Measurements from ENCODE around the gene SLC12A5.

The SLC12A5 gene

DNA sequence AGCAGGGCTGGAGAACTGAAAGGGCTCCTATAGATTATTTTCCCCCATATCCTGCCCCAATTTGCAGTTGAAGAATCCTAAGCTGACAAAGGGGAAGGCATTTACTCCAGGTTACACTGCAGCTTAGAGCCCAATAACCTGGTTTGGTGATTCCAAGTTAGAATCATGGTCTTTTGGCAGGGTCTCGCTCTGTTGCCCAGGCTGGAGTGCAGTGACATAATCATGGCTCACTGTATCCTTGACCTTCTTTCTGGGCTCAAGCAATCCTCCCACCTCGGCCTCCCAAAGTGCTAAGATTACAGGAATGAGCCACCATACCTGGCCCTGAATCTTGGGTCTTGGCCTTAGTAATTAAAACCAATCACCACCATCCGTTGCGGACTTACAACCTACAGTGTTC lies 21.3 kb upstream of the SLC12A5 start:
- Histone ChIP-seq H3K27me3 (replicated peaks; ENCODE audit: control insufficient read depth, insufficient read depth, low read length) (peaks cover 83% of the 10 kb centered on the region), H3K9ac (ENCODE audit: low read length) (no peak overlapping the region), H3K9me3 (ENCODE audit: control insufficient read depth, low read length) (no peaks in the 10 kb centered on the region), H3K4me3 (ENCODE audit: low read length) (no peak overlapping the region), H3K36me3 (ENCODE audit: control insufficient read depth, insufficient read depth, low read length, severe bottlenecking) (no peaks in the 10 kb centered on the region), H3K4me1 (ENCODE audit: control insufficient read depth, insufficient read depth, low read length) (peaks cover 5% of the 10 kb centered on the region)
- no peak for DNase-seq (ENCODE audit: low read depth)

DNA sequence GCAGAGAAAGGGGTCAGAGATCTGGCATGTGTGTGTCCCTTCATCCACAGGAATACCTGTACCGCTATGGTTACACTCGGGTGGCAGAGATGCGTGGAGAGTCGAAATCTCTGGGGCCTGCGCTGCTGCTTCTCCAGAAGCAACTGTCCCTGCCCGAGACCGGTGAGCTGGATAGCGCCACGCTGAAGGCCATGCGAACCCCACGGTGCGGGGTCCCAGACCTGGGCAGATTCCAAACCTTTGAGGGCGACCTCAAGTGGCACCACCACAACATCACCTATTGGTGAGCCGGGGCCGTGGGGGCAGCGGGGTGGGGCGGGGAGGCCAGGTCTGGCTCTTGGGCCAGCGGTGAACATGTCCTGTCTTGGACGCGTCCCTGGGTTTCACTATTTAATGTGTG lies 19.2 kb upstream of the SLC12A5 start:
- no peaks in the 10 kb centered on the region for H3K9me3 ChIP-seq (ENCODE audit: control insufficient read depth, low read length)
- DNase-seq (ENCODE audit: low read depth) = no peak
- H3K36me3 ChIP-seq (ENCODE audit: control insufficient read depth, insufficient read depth, low read length, severe bottlenecking) = no peaks in the 10 kb centered on the region
- no peak overlapping the region for H3K4me3 ChIP-seq (ENCODE audit: low read length)
- H3K4me1 ChIP-seq (ENCODE audit: control insufficient read depth, insufficient read depth, low read length) = peaks cover 5% of the 10 kb centered on the region
- H3K27me3 ChIP-seq (replicated peaks; ENCODE audit: control insufficient read depth, insufficient read depth, low read length) = peaks cover 91% of the 10 kb centered on the region
- no peak overlapping the region for H3K9ac ChIP-seq (ENCODE audit: low read length)

DNA sequence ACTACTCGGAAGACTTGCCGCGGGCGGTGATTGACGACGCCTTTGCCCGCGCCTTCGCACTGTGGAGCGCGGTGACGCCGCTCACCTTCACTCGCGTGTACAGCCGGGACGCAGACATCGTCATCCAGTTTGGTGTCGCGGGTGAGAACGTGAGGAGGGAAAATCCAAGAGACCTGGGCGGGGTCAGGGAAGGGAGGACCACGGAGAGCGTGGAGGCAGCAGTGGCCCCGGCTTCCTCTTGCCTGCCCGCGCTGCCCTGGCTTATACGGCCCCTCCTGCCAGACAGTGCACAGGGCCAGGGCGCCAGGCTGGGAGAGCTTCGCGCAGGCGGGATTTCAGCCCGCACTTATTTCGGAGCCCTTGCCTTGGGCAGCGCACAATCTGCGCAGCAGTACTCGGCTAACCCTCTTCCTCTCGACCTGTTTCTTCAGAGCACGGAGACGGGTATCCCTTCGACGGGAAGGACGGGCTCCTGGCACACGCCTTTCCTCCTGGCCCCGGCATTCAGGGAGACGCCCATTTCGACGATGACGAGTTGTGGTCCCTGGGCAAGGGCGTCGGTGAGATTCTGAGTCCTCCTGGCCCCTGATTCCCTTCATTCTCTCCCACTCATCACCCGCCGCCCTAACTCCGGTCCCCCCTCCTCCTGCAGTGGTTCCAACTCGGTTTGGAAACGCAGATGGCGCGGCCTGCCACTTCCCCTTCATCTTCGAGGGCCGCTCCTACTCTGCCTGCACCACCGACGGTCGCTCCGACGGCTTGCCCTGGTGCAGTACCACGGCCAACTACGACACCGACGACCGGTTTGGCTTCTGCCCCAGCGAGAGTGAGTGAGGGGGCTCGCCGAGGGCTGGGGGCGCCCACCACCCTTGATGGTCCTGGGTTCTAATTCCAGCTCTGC lies 18.3 kb upstream of the SLC12A5 start:
- no peak overlapping the region for H3K9ac ChIP-seq (ENCODE audit: low read length)
- H3K4me1 ChIP-seq (ENCODE audit: control insufficient read depth, insufficient read depth, low read length) = peaks cover 5% of the 10 kb centered on the region
- peak overlapping the region; percentile 52 for H3K4me3 ChIP-seq (ENCODE audit: low read length)
- H3K36me3 ChIP-seq (ENCODE audit: control insufficient read depth, insufficient read depth, low read length, severe bottlenecking) = no peaks in the 10 kb centered on the region
- DNase-seq (ENCODE audit: low read depth) = no peak
- peaks cover 87% of the 10 kb centered on the region for H3K27me3 ChIP-seq (replicated peaks; ENCODE audit: control insufficient read depth, insufficient read depth, low read length)
- no peaks in the 10 kb centered on the region for H3K9me3 ChIP-seq (ENCODE audit: control insufficient read depth, low read length)

DNA sequence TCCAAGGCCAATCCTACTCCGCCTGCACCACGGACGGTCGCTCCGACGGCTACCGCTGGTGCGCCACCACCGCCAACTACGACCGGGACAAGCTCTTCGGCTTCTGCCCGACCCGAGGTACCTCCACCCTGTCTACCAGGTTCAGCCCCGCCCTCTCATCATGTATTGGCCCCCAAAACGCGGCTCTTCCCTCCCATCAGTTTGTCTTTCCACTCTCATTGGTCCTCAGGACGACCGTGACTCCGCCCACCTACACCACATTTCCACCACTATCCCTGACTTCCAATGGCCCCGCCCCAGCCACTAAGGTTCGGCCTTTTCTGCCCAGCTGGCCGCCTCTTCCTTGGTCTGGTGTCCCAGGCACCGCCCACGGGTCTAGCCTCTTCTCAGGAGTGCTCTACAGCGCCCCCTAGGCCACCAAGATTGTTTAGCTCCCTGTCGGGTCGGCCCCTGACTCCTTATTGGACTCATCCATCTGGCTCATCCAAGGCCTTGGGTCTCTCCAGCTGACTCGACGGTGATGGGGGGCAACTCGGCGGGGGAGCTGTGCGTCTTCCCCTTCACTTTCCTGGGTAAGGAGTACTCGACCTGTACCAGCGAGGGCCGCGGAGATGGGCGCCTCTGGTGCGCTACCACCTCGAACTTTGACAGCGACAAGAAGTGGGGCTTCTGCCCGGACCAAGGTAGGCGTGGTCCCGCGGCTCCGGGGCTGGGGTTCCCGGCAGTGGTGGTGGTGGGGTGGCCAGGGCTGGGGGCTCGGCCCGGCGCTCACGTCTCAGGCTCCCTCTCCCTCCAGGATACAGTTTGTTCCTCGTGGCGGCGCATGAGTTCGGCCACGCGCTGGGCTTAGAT lies 17.2 kb upstream of the SLC12A5 start:
- no peak overlapping the region for H3K4me3 ChIP-seq (ENCODE audit: low read length)
- peaks cover 82% of the 10 kb centered on the region for H3K27me3 ChIP-seq (replicated peaks; ENCODE audit: control insufficient read depth, insufficient read depth, low read length)
- H3K4me1 ChIP-seq (ENCODE audit: control insufficient read depth, insufficient read depth, low read length) = peaks cover 5% of the 10 kb centered on the region
- no peaks in the 10 kb centered on the region for H3K36me3 ChIP-seq (ENCODE audit: control insufficient read depth, insufficient read depth, low read length, severe bottlenecking)
- H3K9ac ChIP-seq (ENCODE audit: low read length) = no peak overlapping the region
- no peak for DNase-seq (ENCODE audit: low read depth)
- no peaks in the 10 kb centered on the region for H3K9me3 ChIP-seq (ENCODE audit: control insufficient read depth, low read length)

DNA sequence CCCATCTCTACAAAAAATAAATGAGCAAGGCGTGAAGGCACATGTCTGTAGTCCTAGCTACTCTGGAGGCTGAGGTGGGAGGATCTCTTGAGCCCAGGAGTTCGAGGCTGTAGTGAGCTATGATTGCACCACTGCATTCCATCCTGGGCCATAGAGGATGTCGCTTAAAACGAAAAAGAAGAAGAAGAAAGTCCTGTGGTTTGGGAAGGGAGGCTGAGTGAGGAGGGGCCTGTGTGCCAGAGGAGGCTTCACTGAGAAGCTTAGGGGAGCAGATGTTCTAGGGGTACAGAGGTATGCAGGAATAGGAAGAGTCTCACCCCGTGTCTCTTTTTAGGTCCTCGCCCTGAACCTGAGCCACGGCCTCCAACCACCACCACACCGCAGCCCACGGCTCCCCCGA lies 16.1 kb upstream of the SLC12A5 start:
- no peak overlapping the region for H3K4me3 ChIP-seq (ENCODE audit: low read length)
- H3K4me1 ChIP-seq (ENCODE audit: control insufficient read depth, insufficient read depth, low read length) = peaks cover 5% of the 10 kb centered on the region
- no peaks in the 10 kb centered on the region for H3K36me3 ChIP-seq (ENCODE audit: control insufficient read depth, insufficient read depth, low read length, severe bottlenecking)
- no peaks in the 10 kb centered on the region for H3K9me3 ChIP-seq (ENCODE audit: control insufficient read depth, low read length)
- peaks cover 88% of the 10 kb centered on the region for H3K27me3 ChIP-seq (replicated peaks; ENCODE audit: control insufficient read depth, insufficient read depth, low read length)
- no peak overlapping the region for H3K9ac ChIP-seq (ENCODE audit: low read length)
- DNase-seq (ENCODE audit: low read depth) = no peak

DNA sequence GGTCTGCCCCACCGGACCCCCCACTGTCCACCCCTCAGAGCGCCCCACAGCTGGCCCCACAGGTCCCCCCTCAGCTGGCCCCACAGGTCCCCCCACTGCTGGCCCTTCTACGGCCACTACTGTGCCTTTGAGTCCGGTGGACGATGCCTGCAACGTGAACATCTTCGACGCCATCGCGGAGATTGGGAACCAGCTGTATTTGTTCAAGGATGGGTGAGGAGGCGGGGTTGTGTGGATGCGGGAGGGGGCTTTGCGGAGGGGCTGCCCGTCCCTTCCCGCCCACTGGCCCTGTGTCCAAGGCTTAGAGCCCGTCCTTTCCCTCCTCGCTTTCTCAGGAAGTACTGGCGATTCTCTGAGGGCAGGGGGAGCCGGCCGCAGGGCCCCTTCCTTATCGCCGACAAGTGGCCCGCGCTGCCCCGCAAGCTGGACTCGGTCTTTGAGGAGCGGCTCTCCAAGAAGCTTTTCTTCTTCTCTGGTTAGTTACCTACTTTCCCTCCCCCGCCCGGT lies 15.6 kb upstream of the SLC12A5 start:
- H3K36me3 ChIP-seq (ENCODE audit: control insufficient read depth, insufficient read depth, low read length, severe bottlenecking) = no peaks in the 10 kb centered on the region
- H3K9ac ChIP-seq (ENCODE audit: low read length) = no peak overlapping the region
- H3K27me3 ChIP-seq (replicated peaks; ENCODE audit: control insufficient read depth, insufficient read depth, low read length) = peaks cover 89% of the 10 kb centered on the region
- no peak for DNase-seq (ENCODE audit: low read depth)
- peaks cover 5% of the 10 kb centered on the region for H3K4me1 ChIP-seq (ENCODE audit: control insufficient read depth, insufficient read depth, low read length)
- no peaks in the 10 kb centered on the region for H3K9me3 ChIP-seq (ENCODE audit: control insufficient read depth, low read length)
- H3K4me3 ChIP-seq (ENCODE audit: low read length) = no peak overlapping the region

DNA sequence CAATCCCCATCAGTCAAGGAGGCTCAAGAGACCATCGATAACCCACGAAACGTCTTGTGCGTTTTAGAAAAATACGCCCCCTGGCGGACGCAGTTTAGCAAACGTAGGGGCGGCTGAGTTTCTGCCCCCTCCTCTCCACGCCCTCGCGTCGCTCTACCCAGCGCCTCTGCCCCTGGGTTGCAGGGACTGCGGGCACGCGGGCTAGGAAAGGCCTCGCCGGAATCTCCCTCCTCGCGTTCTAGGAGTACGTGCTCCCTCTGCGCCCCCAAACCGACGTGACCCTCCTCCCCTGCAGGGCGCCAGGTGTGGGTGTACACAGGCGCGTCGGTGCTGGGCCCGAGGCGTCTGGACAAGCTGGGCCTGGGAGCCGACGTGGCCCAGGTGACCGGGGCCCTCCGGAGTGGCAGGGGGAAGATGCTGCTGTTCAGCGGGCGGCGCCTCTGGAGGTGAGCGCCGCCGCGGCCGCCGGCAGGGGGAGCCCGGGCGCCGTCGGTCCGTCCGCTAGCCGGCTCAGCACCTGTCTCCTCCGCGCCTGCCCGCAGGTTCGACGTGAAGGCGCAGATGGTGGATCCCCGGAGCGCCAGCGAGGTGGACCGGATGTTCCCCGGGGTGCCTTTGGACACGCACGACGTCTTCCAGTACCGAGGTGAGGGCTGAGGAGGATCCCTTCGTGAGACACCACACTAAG lies 15.0 kb upstream of the SLC12A5 start:
- H3K36me3 ChIP-seq (ENCODE audit: control insufficient read depth, insufficient read depth, low read length, severe bottlenecking) = no peaks in the 10 kb centered on the region
- H3K4me1 ChIP-seq (ENCODE audit: control insufficient read depth, insufficient read depth, low read length) = peaks cover 5% of the 10 kb centered on the region
- DNase-seq (ENCODE audit: low read depth) = peak; percentile 66
- H3K27me3 ChIP-seq (replicated peaks; ENCODE audit: control insufficient read depth, insufficient read depth, low read length) = peaks cover 88% of the 10 kb centered on the region
- no peaks in the 10 kb centered on the region for H3K9me3 ChIP-seq (ENCODE audit: control insufficient read depth, low read length)
- no peak overlapping the region for H3K4me3 ChIP-seq (ENCODE audit: low read length)
- H3K9ac ChIP-seq (ENCODE audit: low read length) = no peak overlapping the region

DNA sequence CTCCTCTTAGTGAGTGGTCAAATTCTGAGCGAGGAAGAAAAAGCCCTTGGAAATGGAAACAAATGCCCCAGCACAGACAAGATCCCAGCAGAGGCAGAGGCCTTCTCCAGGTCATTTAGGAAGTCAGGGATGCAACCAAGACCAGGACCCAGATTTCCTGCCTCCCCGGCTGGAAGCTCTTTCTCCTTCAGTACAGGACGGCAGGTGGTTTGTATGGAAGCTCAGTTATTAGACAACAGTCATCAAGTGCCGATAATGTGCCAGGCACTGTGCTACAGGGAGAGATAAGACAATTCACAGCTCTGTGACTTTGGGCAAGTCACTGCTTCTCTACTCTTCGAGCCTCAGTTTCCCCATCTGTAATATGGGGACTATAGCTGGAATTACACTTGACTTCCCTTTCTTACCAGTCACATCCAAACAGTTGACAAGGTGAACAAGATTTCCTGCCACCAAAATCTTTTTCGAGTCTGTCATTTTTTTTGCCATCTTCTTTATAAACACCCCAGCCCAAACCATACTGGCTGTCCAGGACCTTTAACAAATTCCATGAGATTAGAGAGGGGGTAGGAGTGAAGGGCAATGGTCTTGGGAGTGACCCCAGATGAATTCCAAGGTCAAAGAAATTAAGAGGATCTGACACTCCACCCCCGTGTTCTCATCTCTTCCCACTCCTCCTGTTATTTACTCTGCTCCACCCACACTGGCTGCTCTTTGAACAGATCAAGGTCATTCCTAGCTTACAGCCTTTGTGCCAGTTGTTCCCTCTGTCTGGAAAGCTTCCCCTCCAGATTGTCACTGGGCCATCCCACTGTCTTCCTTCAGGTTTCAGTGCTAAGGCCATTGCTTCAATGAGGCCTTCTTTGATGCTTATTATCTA lies 14.3 kb upstream of the SLC12A5 start:
- H3K9ac ChIP-seq (ENCODE audit: low read length) = no peak overlapping the region
- no peak overlapping the region for H3K4me3 ChIP-seq (ENCODE audit: low read length)
- no peak for DNase-seq (ENCODE audit: low read depth)
- no peaks in the 10 kb centered on the region for H3K36me3 ChIP-seq (ENCODE audit: control insufficient read depth, insufficient read depth, low read length, severe bottlenecking)
- peaks cover 5% of the 10 kb centered on the region for H3K4me1 ChIP-seq (ENCODE audit: control insufficient read depth, insufficient read depth, low read length)
- no peaks in the 10 kb centered on the region for H3K9me3 ChIP-seq (ENCODE audit: control insufficient read depth, low read length)
- H3K27me3 ChIP-seq (replicated peaks; ENCODE audit: control insufficient read depth, insufficient read depth, low read length) = peaks cover 80% of the 10 kb centered on the region

DNA sequence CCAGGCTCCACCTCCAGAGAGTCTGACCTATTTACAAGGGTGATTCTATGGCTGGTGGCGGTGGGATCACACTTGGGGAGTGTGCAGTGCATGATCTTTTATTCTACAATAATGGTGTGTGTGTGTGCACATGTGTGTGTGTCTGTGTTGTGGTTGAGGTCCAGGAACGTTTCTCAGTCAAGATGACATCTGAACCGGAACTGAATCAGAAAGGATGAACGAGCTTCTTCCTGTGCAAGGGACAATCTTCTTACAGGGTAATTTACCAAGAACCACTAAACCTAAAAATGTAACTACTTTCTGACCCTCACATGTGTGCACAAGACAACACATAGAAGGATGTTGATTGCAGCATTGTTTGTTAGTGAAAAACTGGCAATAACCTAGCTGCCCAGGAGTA lies 11.7 kb upstream of the SLC12A5 start:
- Histone ChIP-seq H3K9ac (ENCODE audit: low read length) (no peak overlapping the region), H3K4me3 (ENCODE audit: low read length) (no peak overlapping the region), H3K27me3 (replicated peaks; ENCODE audit: control insufficient read depth, insufficient read depth, low read length) (peaks cover 67% of the 10 kb centered on the region), H3K4me1 (ENCODE audit: control insufficient read depth, insufficient read depth, low read length) (no peaks in the 10 kb centered on the region), H3K9me3 (ENCODE audit: control insufficient read depth, low read length) (no peaks in the 10 kb centered on the region), H3K36me3 (ENCODE audit: control insufficient read depth, insufficient read depth, low read length, severe bottlenecking) (no peaks in the 10 kb centered on the region)
- no peak for DNase-seq (ENCODE audit: low read depth)

DNA sequence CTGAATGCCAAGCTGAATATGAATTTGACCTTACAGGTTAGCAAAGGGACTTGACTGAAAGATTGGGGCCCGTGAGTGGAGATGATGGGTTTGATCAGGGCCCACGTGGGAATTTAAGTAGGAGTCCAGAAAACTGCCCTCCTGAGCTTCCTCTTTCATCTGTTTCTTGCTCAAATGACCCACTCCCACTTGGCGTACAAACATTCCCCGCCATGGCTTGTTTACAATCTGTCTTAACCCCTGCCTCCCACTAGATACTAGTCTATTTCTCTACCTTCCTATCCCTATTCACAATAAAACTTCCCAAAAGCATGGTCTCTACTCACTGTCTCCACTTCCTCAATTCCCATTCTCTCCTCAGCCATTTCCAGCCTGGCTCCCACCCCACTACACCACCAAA lies 10.9 kb upstream of the SLC12A5 start:
- no peak for DNase-seq (ENCODE audit: low read depth)
- H3K9ac ChIP-seq (ENCODE audit: low read length) = no peak overlapping the region
- no peak overlapping the region for H3K4me3 ChIP-seq (ENCODE audit: low read length)
- no peaks in the 10 kb centered on the region for H3K36me3 ChIP-seq (ENCODE audit: control insufficient read depth, insufficient read depth, low read length, severe bottlenecking)
- H3K27me3 ChIP-seq (replicated peaks; ENCODE audit: control insufficient read depth, insufficient read depth, low read length) = peaks cover 61% of the 10 kb centered on the region
- H3K9me3 ChIP-seq (ENCODE audit: control insufficient read depth, low read length) = no peaks in the 10 kb centered on the region
- H3K4me1 ChIP-seq (ENCODE audit: control insufficient read depth, insufficient read depth, low read length) = no peaks in the 10 kb centered on the region
